Testis (tissue), 3 donors: ENCODE measurements around the gene GRIN2B. TPM values are rescaled to one million over a fixed set of nuclear protein-coding genes. Genes with fewer than 3 reads are reported as not detected.

ENCODE experiments used
- DNase-seq: peaks from one replicate; pipeline ENCODE4 v3.0.0-alpha.2; 2019
- H3K27ac ChIP-seq, 2 donors: fragments of 200-600 bp; sonication (generic); one replicate each; pipeline ENCODE4 v1.5.1; 2019
- H3K27me3 ChIP-seq: fragments of 200-600 bp; sonication (generic); one replicate; pipeline ENCODE4 v1.5.1; 2019
- H3K36me3 ChIP-seq: fragments of 200-600 bp; sonication (generic); one replicate; pipeline ENCODE4 v1.5.1; 2017; ENCODE audit warnings: low read depth; ENCODE audit errors: missing control alignments
- H3K4me1 ChIP-seq: fragments of 200-600 bp; sonication (generic); one replicate; pipeline ENCODE4 v1.5.1; 2019
- H3K4me3 ChIP-seq, 2 donors: fragments of 200-600 bp; sonication (generic); one replicate each; pipeline ENCODE4 v1.5.1; 2017 to 2019
- H3K9me3 ChIP-seq: fragments of 200-600 bp; sonication (generic); one replicate; pipeline ENCODE4 v1.5.1; 2017
- POLR2A ChIP-seq: fragments of 450-650 bp; IDR thresholded peaks from one replicate; pipeline ENCODE4 v1.6.1; 2017; ENCODE audit warnings: antibody characterized with exemption, mild to moderate bottlenecking, moderate library complexity
- WGBS, 2 donors: methylation state at CpG; one replicate each; pipeline ENCODE4 v1.1.5; 2018; 5-methylcytosine and 5-hydroxymethylcytosine counted together
- intact Hi-C: fragments of 100-400 bp; cut with DNase I; formaldehyde crosslinking; loops from one replicate; pipeline ENCODE4 v1.15.1; 2023; ENCODE audit warnings: low total_unique reads
- polyA plus RNA-seq: library from polyadenylated mRNA; stranded (reverse); fragments of 350-450 nt; fragmentation: Illumina TruSeq; extraction: RNeasy Lipid Tissue Mini Kit (QIAGEN cat#74804); gene quantifications from one replicate; pipeline ENCODE4 v1.2.3, GENCODE V29; 2014; ENCODE audit warnings: low read depth, low replicate concordance; ENCODE audit not compliant: insufficient read depth
- total RNA-seq, 2 donors: library from RNA; depleted of rRNA; stranded (reverse); fragments of >200 nt; gene quantifications; one replicate each; pipeline ENCODE4 v1.2.3, GENCODE V29; 2016
- TF ChIP-seq, protein P1 (sequence below), 3 experiments: fragments of 450-650 bp in 2 of 3; fragments of 200-600 bp in 1 of 3; sonication (generic) in 1 of 3; IDR thresholded peaks; one replicate each; pipeline ENCODE4 v1.5.1; 2016 to 2019; ENCODE audit warnings: antibody characterized with exemption in 3 of 3, mild to moderate bottlenecking in 2 of 3, moderate library complexity in 1 of 3

GRIN2B gene
- total and polyA plus RNA-seq, 3 donors from 2014 or later = 1.1 to 3.2 (median 1.8) TPM

DNA sequence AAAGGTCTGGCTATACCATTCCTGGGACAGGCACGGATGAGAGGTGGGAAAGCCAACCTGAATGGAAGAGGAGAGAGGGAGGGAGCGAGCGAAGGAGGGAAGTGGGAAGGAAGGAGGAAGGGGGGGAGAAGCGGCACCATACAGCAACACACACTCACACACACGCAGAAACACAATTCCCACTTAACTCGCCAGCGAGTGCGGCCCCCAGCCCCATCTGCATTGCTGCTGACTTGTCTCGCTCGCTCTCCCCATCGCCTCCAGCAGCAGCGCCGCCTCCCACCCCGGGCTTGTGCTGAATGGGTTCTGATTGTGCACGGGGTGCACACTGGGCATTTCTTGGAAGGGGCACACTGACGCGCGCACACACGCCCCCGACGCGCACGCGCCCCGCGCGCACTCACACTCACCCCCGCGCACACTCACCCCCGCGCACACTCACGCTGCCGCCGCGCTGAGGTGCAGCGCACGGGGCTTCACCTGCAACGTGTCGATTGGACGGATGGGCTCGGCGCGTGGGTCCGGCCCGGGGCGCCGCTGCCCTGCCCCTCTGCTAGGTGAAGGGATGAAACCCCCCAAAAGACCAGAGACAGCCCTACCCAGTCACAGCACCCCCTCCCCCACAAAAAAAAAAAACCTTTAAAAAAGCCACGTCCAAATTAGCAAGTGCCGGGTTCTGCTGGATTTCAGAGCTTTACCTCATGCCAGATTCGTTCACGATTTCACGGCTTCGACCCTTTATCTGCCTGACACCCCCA is 685 bp downstream of the GRIN2B start:
- peaks cover 8% of the 10 kb centered on the region for H3K4me1 ChIP-seq
- no peaks in the 10 kb centered on the region for H3K27me3 ChIP-seq
- DNase-seq = no peak
- no peak for TF ChIP-seq POLR2A
- TF ChIP-seq, protein P1, sequence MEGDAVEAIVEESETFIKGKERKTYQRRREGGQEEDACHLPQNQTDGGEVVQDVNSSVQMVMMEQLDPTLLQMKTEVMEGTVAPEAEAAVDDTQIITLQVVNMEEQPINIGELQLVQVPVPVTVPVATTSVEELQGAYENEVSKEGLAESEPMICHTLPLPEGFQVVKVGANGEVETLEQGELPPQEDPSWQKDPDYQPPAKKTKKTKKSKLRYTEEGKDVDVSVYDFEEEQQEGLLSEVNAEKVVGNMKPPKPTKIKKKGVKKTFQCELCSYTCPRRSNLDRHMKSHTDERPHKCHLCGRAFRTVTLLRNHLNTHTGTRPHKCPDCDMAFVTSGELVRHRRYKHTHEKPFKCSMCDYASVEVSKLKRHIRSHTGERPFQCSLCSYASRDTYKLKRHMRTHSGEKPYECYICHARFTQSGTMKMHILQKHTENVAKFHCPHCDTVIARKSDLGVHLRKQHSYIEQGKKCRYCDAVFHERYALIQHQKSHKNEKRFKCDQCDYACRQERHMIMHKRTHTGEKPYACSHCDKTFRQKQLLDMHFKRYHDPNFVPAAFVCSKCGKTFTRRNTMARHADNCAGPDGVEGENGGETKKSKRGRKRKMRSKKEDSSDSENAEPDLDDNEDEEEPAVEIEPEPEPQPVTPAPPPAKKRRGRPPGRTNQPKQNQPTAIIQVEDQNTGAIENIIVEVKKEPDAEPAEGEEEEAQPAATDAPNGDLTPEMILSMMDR (IDR thresholded peaks at IDR 0.05) = no peak
- H3K9me3 ChIP-seq = no peaks in the 10 kb centered on the region
- 1% methylated on average over 51 to 53 of the region's 53 CpGs for WGBS, 2 donors
- H3K4me3 ChIP-seq = peak overlapping the region; percentile 15 to 47
- H3K36me3 ChIP-seq = no peaks in the 10 kb centered on the region
- no peak overlapping the region for H3K27ac ChIP-seq
- intact Hi-C loops = no loop called here

DNA sequence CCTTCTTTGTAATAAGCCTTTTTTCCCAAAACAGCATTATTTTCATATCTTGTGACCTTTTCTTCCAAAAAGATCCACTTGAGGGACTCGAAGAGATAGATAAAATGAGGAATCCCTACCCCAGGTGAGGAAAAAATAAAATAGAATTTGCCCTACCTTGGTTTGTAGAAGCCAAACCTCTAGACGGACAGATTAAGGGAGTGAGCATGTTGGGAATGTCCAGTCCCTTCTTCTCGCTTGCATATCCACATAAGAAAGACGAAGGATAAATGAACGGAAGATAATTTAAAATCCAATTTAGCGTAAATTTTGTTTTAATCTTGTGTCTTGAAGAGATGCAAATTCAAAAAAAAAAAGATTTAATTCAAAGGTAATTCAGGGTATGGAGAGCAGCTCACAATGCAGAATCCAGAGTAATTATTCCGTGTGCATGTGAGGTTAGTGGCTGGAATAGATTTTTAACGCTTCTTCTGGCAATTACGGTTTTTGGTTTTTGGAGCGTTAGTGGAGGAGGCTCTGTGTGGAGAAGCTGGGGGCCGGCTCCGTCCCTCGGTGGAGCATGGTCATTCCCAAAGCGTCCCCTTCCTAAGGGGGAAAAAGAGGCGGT is 1.5 kb downstream of the GRIN2B start:
- Histone ChIP-seq H3K9me3 (no peaks in the 10 kb centered on the region), H3K27ac (no peak overlapping the region), H3K4me3 (no peak overlapping the region), H3K36me3 (no peaks in the 10 kb centered on the region), H3K4me1 (peaks cover 8% of the 10 kb centered on the region), H3K27me3 (no peaks in the 10 kb centered on the region)
- DNase-seq = no peak
- WGBS, 2 donors = 18% methylated on average over 15 of the region's 15 CpGs
- TF ChIP-seq, protein P1 (IDR thresholded peaks at IDR 0.05) = no peak
- TF ChIP-seq POLR2A = no peak
- intact Hi-C loops = no loop called here

DNA sequence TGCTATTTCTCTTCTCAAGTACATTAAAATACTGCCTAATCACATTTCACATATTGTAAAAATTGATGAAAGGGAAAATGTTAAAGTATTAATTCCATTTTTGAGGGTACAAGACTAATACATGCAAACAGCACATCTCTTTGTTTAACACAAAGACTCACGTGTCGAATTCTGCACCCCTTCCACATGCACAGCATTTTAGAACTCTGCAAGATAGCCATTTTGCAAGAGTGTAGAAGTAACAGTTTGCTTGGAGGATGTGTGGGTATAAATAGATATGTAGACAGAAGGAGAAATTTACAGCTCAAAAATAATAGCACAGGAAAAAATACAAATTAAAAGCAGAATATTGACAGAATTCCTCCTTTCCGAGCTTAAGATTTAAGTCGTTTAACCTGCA is 2.5 kb downstream of the GRIN2B start:
- no peaks in the 10 kb centered on the region for H3K9me3 ChIP-seq
- no peak overlapping the region for H3K4me3 ChIP-seq
- no peaks in the 10 kb centered on the region for H3K27me3 ChIP-seq
- H3K27ac ChIP-seq = no peak overlapping the region
- DNase-seq = no peak
- intact Hi-C loops = no loop called here
- TF ChIP-seq, protein P1 (IDR thresholded peaks at IDR 0.05) = no peak
- H3K4me1 ChIP-seq = peaks cover 8% of the 10 kb centered on the region
- 77 to 82% methylated on average over 4 of the region's 4 CpGs for WGBS, 2 donors
- H3K36me3 ChIP-seq = no peaks in the 10 kb centered on the region

DNA sequence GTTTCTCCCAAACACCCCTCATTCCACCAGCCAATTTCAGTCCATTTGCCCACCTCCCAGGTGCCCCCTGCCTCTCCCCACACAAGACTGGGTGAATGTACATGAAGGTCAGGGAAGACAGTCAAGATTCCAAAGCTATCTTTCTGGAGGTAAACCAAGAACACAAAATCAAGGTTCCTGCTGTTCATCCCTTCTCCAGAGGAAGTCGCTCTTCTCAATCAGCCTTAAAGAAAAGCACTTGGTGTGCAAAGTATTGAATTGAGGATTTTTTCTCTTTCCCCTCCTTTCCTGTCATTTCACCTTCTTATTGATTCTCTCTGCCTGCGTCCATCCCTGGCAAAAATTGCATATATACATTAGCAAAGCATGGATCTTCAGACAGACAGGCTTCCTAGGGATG is 4.5 kb downstream of the GRIN2B start:
- no peaks in the 10 kb centered on the region for H3K9me3 ChIP-seq
- DNase-seq = no peak
- H3K36me3 ChIP-seq = no peaks in the 10 kb centered on the region
- H3K4me1 ChIP-seq = peaks cover 8% of the 10 kb centered on the region
- H3K4me3 ChIP-seq = no peak overlapping the region
- H3K27me3 ChIP-seq = no peaks in the 10 kb centered on the region
- TF ChIP-seq, protein P1 (IDR thresholded peaks at IDR 0.05) = no peak
- TF ChIP-seq POLR2A = no peak
- no peak overlapping the region for H3K27ac ChIP-seq
- WGBS, 2 donors = 85 to 92% methylated on average over 2 of the region's 2 CpGs
- intact Hi-C loops = no loop called here
